SK-N-SH (cell line): Measurements from ENCODE around the gene ANKRD60.

Experiments
- EP300 ChIP-seq, 2 experiments: IDR thresholded peaks; 2 replicates each; pipeline versions ENCODE4 v1.4.0 to v1.6.1; 2012; ENCODE audit warnings: borderline replicate concordance in 1 of 2, low read depth in 1 of 2, low read length in 1 of 2
- JUND ChIP-seq: IDR thresholded peaks from 2 replicates; pipeline ENCODE4 v1.4.0; 2012
- MEF2A ChIP-seq: IDR thresholded peaks from 2 replicates; pipeline ENCODE4 v1.4.0; 2012; ENCODE audit warnings: low read depth, borderline replicate concordance
- MXI1 ChIP-seq: IDR thresholded peaks from 2 replicates; pipeline ENCODE4 v1.6.1; 2012; ENCODE audit warnings: mild to moderate bottlenecking, low read depth, low read length, improper control_type of control experiment
- POLR2AphosphoS5 ChIP-seq: IDR thresholded peaks from 2 replicates; pipeline ENCODE4 v1.6.1; 2012; ENCODE audit warnings: low read depth, low read length
- RFX5 ChIP-seq: IDR thresholded peaks from 2 replicates; pipeline ENCODE4 v1.6.1; 2012; ENCODE audit warnings: mild to moderate bottlenecking, improper control_type of control experiment, low read length
- TF ChIP-seq, protein P1 (sequence below): fragments of 200-600 bp; sonication (generic); IDR thresholded peaks from 2 replicates; pipeline ENCODE4 v1.6.1; 2017; ENCODE audit warnings: antibody characterized with exemption, mild to moderate bottlenecking, moderate library complexity
- TF ChIP-seq, protein P2 (sequence below): IDR thresholded peaks from 2 replicates; pipeline ENCODE4; 2012
- TF ChIP-seq, protein P3 (sequence below): IDR thresholded peaks from 2 replicates; pipeline ENCODE4 v1.6.1; 2012; ENCODE audit warnings: mild to moderate bottlenecking, low read depth, low read length, moderate library complexity
- TF ChIP-seq, protein P4 (sequence below): IDR thresholded peaks from 2 replicates; pipeline ENCODE4 v1.4.0; 2012; ENCODE audit warnings: low read depth

- TF ChIP-seq, protein P1, sequence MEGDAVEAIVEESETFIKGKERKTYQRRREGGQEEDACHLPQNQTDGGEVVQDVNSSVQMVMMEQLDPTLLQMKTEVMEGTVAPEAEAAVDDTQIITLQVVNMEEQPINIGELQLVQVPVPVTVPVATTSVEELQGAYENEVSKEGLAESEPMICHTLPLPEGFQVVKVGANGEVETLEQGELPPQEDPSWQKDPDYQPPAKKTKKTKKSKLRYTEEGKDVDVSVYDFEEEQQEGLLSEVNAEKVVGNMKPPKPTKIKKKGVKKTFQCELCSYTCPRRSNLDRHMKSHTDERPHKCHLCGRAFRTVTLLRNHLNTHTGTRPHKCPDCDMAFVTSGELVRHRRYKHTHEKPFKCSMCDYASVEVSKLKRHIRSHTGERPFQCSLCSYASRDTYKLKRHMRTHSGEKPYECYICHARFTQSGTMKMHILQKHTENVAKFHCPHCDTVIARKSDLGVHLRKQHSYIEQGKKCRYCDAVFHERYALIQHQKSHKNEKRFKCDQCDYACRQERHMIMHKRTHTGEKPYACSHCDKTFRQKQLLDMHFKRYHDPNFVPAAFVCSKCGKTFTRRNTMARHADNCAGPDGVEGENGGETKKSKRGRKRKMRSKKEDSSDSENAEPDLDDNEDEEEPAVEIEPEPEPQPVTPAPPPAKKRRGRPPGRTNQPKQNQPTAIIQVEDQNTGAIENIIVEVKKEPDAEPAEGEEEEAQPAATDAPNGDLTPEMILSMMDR = no peak
- TF ChIP-seq, protein P2, sequence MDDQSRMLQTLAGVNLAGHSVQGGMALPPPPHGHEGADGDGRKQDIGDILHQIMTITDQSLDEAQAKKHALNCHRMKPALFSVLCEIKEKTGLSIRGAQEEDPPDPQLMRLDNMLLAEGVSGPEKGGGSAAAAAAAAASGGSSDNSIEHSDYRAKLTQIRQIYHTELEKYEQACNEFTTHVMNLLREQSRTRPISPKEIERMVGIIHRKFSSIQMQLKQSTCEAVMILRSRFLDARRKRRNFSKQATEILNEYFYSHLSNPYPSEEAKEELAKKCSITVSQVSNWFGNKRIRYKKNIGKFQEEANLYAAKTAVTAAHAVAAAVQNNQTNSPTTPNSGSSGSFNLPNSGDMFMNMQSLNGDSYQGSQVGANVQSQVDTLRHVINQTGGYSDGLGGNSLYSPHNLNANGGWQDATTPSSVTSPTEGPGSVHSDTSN = no peak
- TF ChIP-seq POLR2AphosphoS5 = no peak
- TF ChIP-seq MXI1 = no peak
- TF ChIP-seq EP300 (IDR thresholded peaks at IDR 0.05; ENCODE audit: borderline replicate concordance in 1 of 2, low read depth in 1 of 2, low read length in 1 of 2) = no peak
- no peak for TF ChIP-seq JUND
- no peak for TF ChIP-seq RFX5
- TF ChIP-seq, protein P3, sequence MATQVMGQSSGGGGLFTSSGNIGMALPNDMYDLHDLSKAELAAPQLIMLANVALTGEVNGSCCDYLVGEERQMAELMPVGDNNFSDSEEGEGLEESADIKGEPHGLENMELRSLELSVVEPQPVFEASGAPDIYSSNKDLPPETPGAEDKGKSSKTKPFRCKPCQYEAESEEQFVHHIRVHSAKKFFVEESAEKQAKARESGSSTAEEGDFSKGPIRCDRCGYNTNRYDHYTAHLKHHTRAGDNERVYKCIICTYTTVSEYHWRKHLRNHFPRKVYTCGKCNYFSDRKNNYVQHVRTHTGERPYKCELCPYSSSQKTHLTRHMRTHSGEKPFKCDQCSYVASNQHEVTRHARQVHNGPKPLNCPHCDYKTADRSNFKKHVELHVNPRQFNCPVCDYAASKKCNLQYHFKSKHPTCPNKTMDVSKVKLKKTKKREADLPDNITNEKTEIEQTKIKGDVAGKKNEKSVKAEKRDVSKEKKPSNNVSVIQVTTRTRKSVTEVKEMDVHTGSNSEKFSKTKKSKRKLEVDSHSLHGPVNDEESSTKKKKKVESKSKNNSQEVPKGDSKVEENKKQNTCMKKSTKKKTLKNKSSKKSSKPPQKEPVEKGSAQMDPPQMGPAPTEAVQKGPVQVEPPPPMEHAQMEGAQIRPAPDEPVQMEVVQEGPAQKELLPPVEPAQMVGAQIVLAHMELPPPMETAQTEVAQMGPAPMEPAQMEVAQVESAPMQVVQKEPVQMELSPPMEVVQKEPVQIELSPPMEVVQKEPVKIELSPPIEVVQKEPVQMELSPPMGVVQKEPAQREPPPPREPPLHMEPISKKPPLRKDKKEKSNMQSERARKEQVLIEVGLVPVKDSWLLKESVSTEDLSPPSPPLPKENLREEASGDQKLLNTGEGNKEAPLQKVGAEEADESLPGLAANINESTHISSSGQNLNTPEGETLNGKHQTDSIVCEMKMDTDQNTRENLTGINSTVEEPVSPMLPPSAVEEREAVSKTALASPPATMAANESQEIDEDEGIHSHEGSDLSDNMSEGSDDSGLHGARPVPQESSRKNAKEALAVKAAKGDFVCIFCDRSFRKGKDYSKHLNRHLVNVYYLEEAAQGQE = no peak
- TF ChIP-seq MEF2A = no peak
- TF ChIP-seq, protein P4, sequence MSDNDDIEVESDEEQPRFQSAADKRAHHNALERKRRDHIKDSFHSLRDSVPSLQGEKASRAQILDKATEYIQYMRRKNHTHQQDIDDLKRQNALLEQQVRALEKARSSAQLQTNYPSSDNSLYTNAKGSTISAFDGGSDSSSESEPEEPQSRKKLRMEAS = no peak
Measured at GRCh38 chr20:58184063-58184462, 44.4 kb downstream of the ANKRD60 start.
